K562 (cell line): Measurements from ENCODE around the gene SERPIND1. TPM values are rescaled to one million over a fixed set of nuclear protein-coding genes. Genes with fewer than 3 reads are reported as not detected.
A peak's percentile ranks its signal among the peaks of the same experiment; 100 is the strongest.
"Not testable (repeated sequence)": the region's sequence is repeated elsewhere in the genome, so short reads cannot be mapped to it uniquely, and the experiment has no call there.

Source experiments
- ATAC-seq: fragments of 200-7000 bp; cut with Tn5 transposase; 3 replicates; pipeline ENCODE4 v1.9.1; 2020; ENCODE audit warnings: moderate library complexity
- BruUV-seq: library from RNA; stranded (reverse); fragments of 400-500 nt; replicated peaks from 2 replicates; lab custom pipeline; 2021; lab: Mats Ljungman, UMichigan
- CTCF ChIA-PET: fragments of 300-600 bp; formaldehyde crosslinking; extraction: SDS; loops from one replicate; lab custom pipeline; 2021; ENCODE audit warnings: low intra/inter-chr PET ratio; lab: Yijun Ruan, JAX
- POLR2A ChIA-PET: fragments of 300-600, 350-650 bp; sonication (Branson Sonifier 250); formaldehyde crosslinking; extraction: SDS; loops from one replicate; lab custom pipeline; 2021; ENCODE audit warnings: antibody characterized with exemption, inconsistent platforms; lab: Yijun Ruan, JAX
- DNase-seq, 4 experiments: peaks; one replicate each; pipeline versions ENCODE4 v3.0.0 to v3.0.0-alpha.2; 2011 to 2018; ENCODE audit warnings: low spot score in 3 of 4, mixed read lengths in 3 of 4; ENCODE audit errors: extremely low read depth in 1 of 4
- FAIRE-seq: peaks from 2 replicates; lab custom pipeline; 2011; peaks lifted over from hg19 to GRCh38; lab: Jason Lieb, UNC
- H2AFZ ChIP-seq: 2 replicates; pipeline ENCODE4 v1.6.0; 2011; ENCODE audit warnings: low read depth, low read length, control low read depth, inconsistent platforms
- H3K27ac ChIP-seq: fragments of 200-600 bp; 3 replicates; pipeline ENCODE4 v1.8.0; 2011; ENCODE audit warnings: low read depth, mild to moderate bottlenecking, control low read depth, inconsistent platforms, low read length, moderate library complexity, mixed read lengths; ENCODE audit errors: extremely low read depth
- H3K27me3 ChIP-seq, 2 experiments: fragments of 300-600 bp in 1 of 2; 2 replicates in 1 of 2; 3 replicates in 1 of 2; pipeline versions ENCODE4 v1.6.0 to v1.8.0; 2011; ENCODE audit warnings: inconsistent platforms in 2 of 2, low read length in 2 of 2, mild to moderate bottlenecking in 1 of 2, mixed read lengths in 1 of 2, moderate library complexity in 1 of 2; ENCODE audit not compliant: control insufficient read depth in 2 of 2, insufficient read depth in 2 of 2
- H3K36me3 ChIP-seq: fragments of 300-600 bp; 3 replicates; pipeline ENCODE4 v1.8.0; 2011; ENCODE audit warnings: mild to moderate bottlenecking, low read length, inconsistent platforms; ENCODE audit not compliant: control insufficient read depth, insufficient read depth
- H3K4me1 ChIP-seq, 2 experiments: fragments of 200-600 bp in 1 of 2; replicated peaks in 1 of 2; 2 replicates in 1 of 2; 3 replicates in 1 of 2; pipeline versions ENCODE4 v1.5.1 to v1.8.0; 2011; ENCODE audit warnings: inconsistent platforms in 2 of 2, low read length in 2 of 2, mild to moderate bottlenecking in 1 of 2, mixed read lengths in 1 of 2, moderate library complexity in 1 of 2; ENCODE audit not compliant: control insufficient read depth in 2 of 2, insufficient read depth in 2 of 2
- H3K4me2 ChIP-seq: 2 replicates; pipeline ENCODE4 v1.6.1; 2011; ENCODE audit warnings: low read length, control low read depth, inconsistent platforms, mixed read lengths; ENCODE audit not compliant: insufficient read depth
- H3K4me3 ChIP-seq: fragments of 200-600 bp; sonication (generic), shearing (Covaris generic); 2 replicates; pipeline ENCODE4 v1.5.1; 2016; ENCODE audit warnings: control low read depth, inconsistent platforms
- H3K79me2 ChIP-seq: fragments of 200-600 bp; 3 replicates; pipeline ENCODE4 v1.8.0; 2011; ENCODE audit warnings: low read length, inconsistent platforms; ENCODE audit not compliant: control insufficient read depth, insufficient read depth
- H3K9ac ChIP-seq, 2 experiments: 2 replicates each; pipeline versions ENCODE4 v1.6.0 to v1.6.1; 2011; ENCODE audit warnings: low read depth in 2 of 2, low read length in 2 of 2, control low read depth in 1 of 2, inconsistent platforms in 1 of 2, mild to moderate bottlenecking in 1 of 2, mixed read lengths in 1 of 2; ENCODE audit not compliant: insufficient read depth in 1 of 2
- H3K9me1 ChIP-seq: one replicate; pipeline ENCODE4 v1.6.0; 2011; ENCODE audit warnings: inconsistent platforms, mild to moderate bottlenecking, low read length, moderate library complexity; ENCODE audit not compliant: control insufficient read depth, insufficient read depth
- H3K9me3 ChIP-seq: replicated peaks from 2 replicates; pipeline ENCODE4 v1.5.1; 2011; ENCODE audit warnings: low read depth, low read length, inconsistent platforms; ENCODE audit not compliant: control insufficient read depth, insufficient read depth
- H4K20me1 ChIP-seq: replicated peaks from 2 replicates; pipeline ENCODE4 v1.6.1; 2011; ENCODE audit warnings: low read length, inconsistent platforms, mixed read lengths; ENCODE audit not compliant: control insufficient read depth, insufficient read depth
- CHCHD3 ChIP-seq: fragments of 250-450 bp; sonication (Bioruptor Pico); IDR thresholded peaks from 2 replicates; pipeline ENCODE4 v2.1.2; 2022; ENCODE audit warnings: mild to moderate bottlenecking
- WGBS: fragments of 100-300 bp; shearing (Covaris generic); methylation state at CpG from one replicate; pipeline ENCODE4 v1.1.6; 2016; ENCODE audit warnings: low coverage, mixed read lengths; ENCODE audit not compliant: insufficient coverage; ENCODE audit errors: missing lambda C conversion rate; 5-methylcytosine and 5-hydroxymethylcytosine counted together
- in situ Hi-C: fragments of 300-500 bp; cut with MboI; formaldehyde crosslinking; loops from 4 replicates; pipeline ENCODE4 v1.15.0; 2018; ENCODE audit warnings: inconsistent platforms, mixed read lengths
- intact Hi-C: fragments of 100-400 bp; cut with micrococcal nuclease; formaldehyde crosslinking; loops from 2 replicates; pipeline ENCODE4 v1.14.2; 2022
- polyA plus RNA-seq, 8 experiments: library from polyadenylated mRNA; depleted of rRNA in 4 of 8; stranded (reverse) in 5 of 8; unstranded in 3 of 8; fragments of >200 nt; fragmentation: Nextera tagmentation in 2 of 8; fragmentation: Illumina TruSeq in 1 of 8; extraction: Ambion mirVana in 2 of 8; extraction: Trizol in 1 of 8; gene quantifications; 2 replicates each; pipeline versions ENCODE4 v1.2.1 to v1.2.3, GENCODE V29; 2011 to 2014; ENCODE audit warnings: inconsistent platforms in 1 of 8, missing spikeins in 1 of 8
- total RNA-seq, 7 experiments: library from RNA; depleted of rRNA in 6 of 7; stranded (reverse); fragments of >200 nt in 6 of 7; fragmentation: Illumina TruSeq in 2 of 7; extraction: Trizol in 2 of 7; gene quantifications; 2 replicates each; pipeline versions ENCODE4 v1.2.1 to v1.2.3, GENCODE V29; 2011 to 2021; ENCODE audit warnings: low replicate concordance in 1 of 7
- TF ChIP-seq, protein P1 (sequence below): fragments of 250-450 bp; sonication (Bioruptor Pico); IDR thresholded peaks from 2 replicates; pipeline ENCODE4 v1.9.0; 2021; ENCODE audit warnings: mild to moderate bottlenecking, inconsistent platforms
- TF ChIP-seq, protein P2 (sequence below): sonication (generic); formaldehyde crosslinking; IDR thresholded peaks from 2 replicates; pipeline ENCODE4 v1.9.0; 2022; ENCODE audit warnings: mild to moderate bottlenecking, missing genetic modification reagents

SERPIND1 gene
- total and polyA plus RNA-seq, 9 of the 15 experiments (the other 6 are each of a cell fraction or from before 2014, with no cell fraction given) = 0.04 to 0.11 (median 0.09) TPM; not detected in 6

DNA sequence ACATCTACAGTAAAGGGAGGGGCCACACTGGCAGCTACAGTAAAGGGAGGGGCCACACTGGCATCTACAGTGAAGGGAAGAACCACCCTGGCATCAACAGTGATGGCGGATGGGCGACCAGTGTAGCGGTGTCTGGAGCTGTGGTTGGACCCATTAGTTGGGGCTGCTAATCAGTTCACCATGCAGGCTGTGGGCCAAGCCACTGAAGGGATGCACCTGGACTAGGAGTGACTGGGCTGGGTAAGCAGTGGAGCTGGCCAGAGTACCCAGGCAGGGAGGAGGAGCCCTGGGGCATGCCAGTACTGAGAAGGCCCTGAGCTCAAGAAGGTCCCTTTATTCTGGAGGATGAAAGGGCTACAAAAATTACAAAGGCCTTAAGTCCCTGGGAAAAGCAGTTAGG lies 37.0 kb upstream of the SERPIND1 start:
- H3K4me1 ChIP-seq, DNase-seq, ATAC-seq, in situ Hi-C loops, H3K27me3 ChIP-seq, POLR2A ChIA-PET, H3K9me1 ChIP-seq, H3K79me2 ChIP-seq, BruUV-seq, CTCF ChIA-PET, H3K4me2 ChIP-seq, H3K4me3 ChIP-seq, H2AFZ ChIP-seq, intact Hi-C loops, H4K20me1 ChIP-seq, FAIRE-seq, H3K27ac ChIP-seq: not testable (repeated sequence)
- H3K9me3 ChIP-seq = peaks cover 11% of the 10 kb centered on the region
- H3K36me3 ChIP-seq = peaks cover 37% of the 10 kb centered on the region
- peak overlapping the region in 1 of 2 experiments; percentile 1; a peak in 1 of 4 replicates for H3K9ac ChIP-seq
- TF ChIP-seq, protein P1, sequence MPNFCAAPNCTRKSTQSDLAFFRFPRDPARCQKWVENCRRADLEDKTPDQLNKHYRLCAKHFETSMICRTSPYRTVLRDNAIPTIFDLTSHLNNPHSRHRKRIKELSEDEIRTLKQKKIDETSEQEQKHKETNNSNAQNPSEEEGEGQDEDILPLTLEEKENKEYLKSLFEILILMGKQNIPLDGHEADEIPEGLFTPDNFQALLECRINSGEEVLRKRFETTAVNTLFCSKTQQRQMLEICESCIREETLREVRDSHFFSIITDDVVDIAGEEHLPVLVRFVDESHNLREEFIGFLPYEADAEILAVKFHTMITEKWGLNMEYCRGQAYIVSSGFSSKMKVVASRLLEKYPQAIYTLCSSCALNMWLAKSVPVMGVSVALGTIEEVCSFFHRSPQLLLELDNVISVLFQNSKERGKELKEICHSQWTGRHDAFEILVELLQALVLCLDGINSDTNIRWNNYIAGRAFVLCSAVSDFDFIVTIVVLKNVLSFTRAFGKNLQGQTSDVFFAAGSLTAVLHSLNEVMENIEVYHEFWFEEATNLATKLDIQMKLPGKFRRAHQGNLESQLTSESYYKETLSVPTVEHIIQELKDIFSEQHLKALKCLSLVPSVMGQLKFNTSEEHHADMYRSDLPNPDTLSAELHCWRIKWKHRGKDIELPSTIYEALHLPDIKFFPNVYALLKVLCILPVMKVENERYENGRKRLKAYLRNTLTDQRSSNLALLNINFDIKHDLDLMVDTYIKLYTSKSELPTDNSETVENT (CRISPR knock-in tag) = 0 out of 2 replicates have a peak, but pooled peaks have one; percentile 53
- TF ChIP-seq CHCHD3 (CRISPR knock-in tag) = 0 out of 2 replicates have a peak, but pooled peaks have one; percentile 26
- TF ChIP-seq, protein P2, sequence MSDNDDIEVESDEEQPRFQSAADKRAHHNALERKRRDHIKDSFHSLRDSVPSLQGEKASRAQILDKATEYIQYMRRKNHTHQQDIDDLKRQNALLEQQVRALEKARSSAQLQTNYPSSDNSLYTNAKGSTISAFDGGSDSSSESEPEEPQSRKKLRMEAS (CRISPR knock-in tag) = peak; percentile 31; the same call in 1 of the 2 replicates
- WGBS = 95% methylated on average over 3 of the region's 3 CpGs
